K562 (cell line): ENCODE data around the gene HPSE2. TPM values are rescaled to one million over a fixed set of nuclear protein-coding genes. Genes with fewer than 3 reads are reported as not detected.

Source experiments
- BHLHE40 ChIP-seq: IDR thresholded peaks from 2 replicates; pipeline ENCODE4 v1.6.1; 2011; ENCODE audit warnings: low read length, improper control_type of control experiment
- CSDE1 ChIP-seq, 2 experiments: fragments of 450-650 bp; IDR thresholded peaks; 2 replicates each; pipeline ENCODE4 v1.6.1; 2016; ENCODE audit warnings: mild to moderate bottlenecking in 1 of 2
- EP400 ChIP-seq: fragments of 450-650 bp; IDR thresholded peaks from 2 replicates; pipeline ENCODE4 v1.6.1; 2017; ENCODE audit warnings: antibody characterized with exemption, mild to moderate bottlenecking, moderate library complexity
- EWSR1 ChIP-seq: fragments of 450-650 bp; IDR thresholded peaks from 2 replicates; pipeline ENCODE4 v1.6.1; 2018; ENCODE audit warnings: borderline replicate concordance, mild to moderate bottlenecking, low read depth, moderate library complexity; ENCODE audit not compliant: partially characterized antibody
- FOXM1 ChIP-seq, 2 experiments: fragments of 450-650 bp in 1 of 2; sonication (generic) in 1 of 2; formaldehyde crosslinking in 1 of 2; IDR thresholded peaks; 2 replicates each; pipeline versions ENCODE4 v1.6.1 to v1.9.0; 2017 to 2022; ENCODE audit warnings: low read depth in 2 of 2, mild to moderate bottlenecking in 2 of 2, missing genetic modification reagents in 1 of 2, moderate library complexity in 1 of 2
- GTF2A2 ChIP-seq: IDR thresholded peaks from 2 replicates; pipeline ENCODE4 v1.6.1; 2016; ENCODE audit warnings: mild to moderate bottlenecking, missing genetic modification characterization, missing compliant biosample characterization
- HCFC1 ChIP-seq: IDR thresholded peaks from 2 replicates; pipeline ENCODE4 v1.6.1; 2012; ENCODE audit warnings: low read depth, low read length, improper control_type of control experiment
- HDAC3 ChIP-seq: fragments of 450-650 bp; IDR thresholded peaks from 2 replicates; pipeline ENCODE4 v1.6.1; 2018; ENCODE audit warnings: borderline replicate concordance, mild to moderate bottlenecking, moderate library complexity; ENCODE audit not compliant: partially characterized antibody
- HNRNPL ChIP-seq: fragments of 200-400 bp; formaldehyde crosslinking; IDR thresholded peaks from 2 replicates; pipeline ENCODE4 v1.6.1; 2017; ENCODE audit warnings: low read depth, mild to moderate bottlenecking, low read length
- ILK ChIP-seq: fragments of 450-650 bp; IDR thresholded peaks from 2 replicates; pipeline ENCODE4 v1.6.1; 2016; ENCODE audit warnings: missing genetic modification characterization, low read depth, mild to moderate bottlenecking, missing compliant biosample characterization, moderate library complexity, borderline replicate concordance
- IRF9 ChIP-seq: fragments of 450-650 bp; IDR thresholded peaks from 2 replicates; pipeline ENCODE4 v1.6.1; 2016; ENCODE audit warnings: missing biosample characterization, missing genetic modification characterization
- KLF6 ChIP-seq: fragments of 250-450 bp; sonication (Bioruptor Pico); IDR thresholded peaks from 2 replicates; pipeline ENCODE4 v1.4.0; 2020; ENCODE audit warnings: mild to moderate bottlenecking, moderate library complexity, borderline replicate concordance
- MAX ChIP-seq: sonication (generic); formaldehyde crosslinking; IDR thresholded peaks from 2 replicates; pipeline ENCODE4 v1.9.0; 2022; ENCODE audit warnings: mild to moderate bottlenecking, missing genetic modification reagents
- MBD2 ChIP-seq: sonication (generic); IDR thresholded peaks from 2 replicates; pipeline ENCODE4 v1.6.1; 2016; ENCODE audit warnings: low read depth, borderline replicate concordance
- MED1 ChIP-seq: sonication (generic); formaldehyde crosslinking; IDR thresholded peaks from 2 replicates; pipeline ENCODE4 v1.8.1; 2023; ENCODE audit warnings: missing genetic modification reagents, borderline replicate concordance
- MEIS2 ChIP-seq: fragments of 450-650 bp; IDR thresholded peaks from 2 replicates; pipeline ENCODE4 v1.6.1; 2014; ENCODE audit warnings: mild to moderate bottlenecking; ENCODE audit not compliant: partially characterized antibody
- MYBL2 ChIP-seq, 2 experiments: fragments of 450-650 bp in 1 of 2; sonication (generic) in 1 of 2; formaldehyde crosslinking in 1 of 2; IDR thresholded peaks; 2 replicates each; pipeline versions ENCODE4 v1.6.1 to v1.8.1; 2017 to 2022; ENCODE audit warnings: borderline replicate concordance in 1 of 2, inconsistent platforms in 1 of 2, low read depth in 1 of 2, mild to moderate bottlenecking in 1 of 2, missing genetic modification reagents in 1 of 2, moderate library complexity in 1 of 2
- NBN ChIP-seq: fragments of 450-650 bp; IDR thresholded peaks from 2 replicates; pipeline ENCODE4 v1.6.1; 2016; ENCODE audit warnings: low read depth, mild to moderate bottlenecking
- NCOR1 ChIP-seq: fragments of 450-650 bp; IDR thresholded peaks from 2 replicates; pipeline ENCODE4 v1.6.1; 2016; ENCODE audit warnings: mild to moderate bottlenecking, moderate library complexity
- RBM25 ChIP-seq: fragments of 200-400 bp; formaldehyde crosslinking; IDR thresholded peaks from 2 replicates; pipeline ENCODE4 v1.6.1; 2018; ENCODE audit warnings: low read length, low read depth, moderate library complexity; ENCODE audit not compliant: severe bottlenecking
- SMC3 ChIP-seq: conservative IDR thresholded peaks from 2 replicates; pipeline ENCODE4 v1.6.1; 2011; ENCODE audit warnings: low read depth, low read length, improper control_type of control experiment; ENCODE audit not compliant: insufficient read depth
- ZNF165 ChIP-seq: fragments of 250-450 bp; sonication (Bioruptor Pico); IDR thresholded peaks from 2 replicates; pipeline ENCODE4 v1.4.0; 2020; ENCODE audit warnings: borderline replicate concordance
- ZNF212 ChIP-seq: fragments of 450-650 bp; formaldehyde crosslinking; IDR thresholded peaks from 2 replicates; pipeline ENCODE4 v1.4.0; 2020; ENCODE audit warnings: mild to moderate bottlenecking
- ZNF561 ChIP-seq: fragments of 450-650 bp; formaldehyde crosslinking; conservative IDR thresholded peaks from 2 replicates; pipeline ENCODE4 v1.4.0; 2020; ENCODE audit warnings: mild to moderate bottlenecking, moderate library complexity
- ZNF695 ChIP-seq: fragments of 450-650 bp; formaldehyde crosslinking; IDR thresholded peaks from 2 replicates; pipeline ENCODE4 v1.4.0; 2020; ENCODE audit warnings: mild to moderate bottlenecking, moderate library complexity
- ZNF77 ChIP-seq: fragments of 250-450 bp; sonication (Bioruptor Pico); IDR thresholded peaks from 2 replicates; pipeline ENCODE4 v1.5.0; 2020
- polyA plus RNA-seq, 8 experiments: library from polyadenylated mRNA; depleted of rRNA in 4 of 8; stranded (reverse) in 5 of 8; unstranded in 3 of 8; fragments of >200 nt; fragmentation: Nextera tagmentation in 2 of 8; fragmentation: Illumina TruSeq in 1 of 8; extraction: Ambion mirVana in 2 of 8; extraction: Trizol in 1 of 8; gene quantifications; 2 replicates each; pipeline versions ENCODE4 v1.2.1 to v1.2.3, GENCODE V29; 2011 to 2014; ENCODE audit warnings: inconsistent platforms in 1 of 8, missing spikeins in 1 of 8
- total RNA-seq, 7 experiments: library from RNA; depleted of rRNA in 6 of 7; stranded (reverse); fragments of >200 nt in 6 of 7; fragmentation: Illumina TruSeq in 2 of 7; extraction: Trizol in 2 of 7; gene quantifications; 2 replicates each; pipeline versions ENCODE4 v1.2.1 to v1.2.3, GENCODE V29; 2011 to 2021; ENCODE audit warnings: low replicate concordance in 1 of 7
- TF ChIP-seq, protein P1 (sequence below): sonication (generic); formaldehyde crosslinking; IDR thresholded peaks from 2 replicates; pipeline ENCODE4 v1.8.1; 2023; ENCODE audit warnings: mild to moderate bottlenecking, missing genetic modification reagents

The HPSE2 gene
- total and polyA plus RNA-seq, 9 of the 15 experiments (the other 6 are each of a cell fraction or from before 2014, with no cell fraction given), result 0.03 to 0.10 (median 0.04) TPM; not detected in 2

DNA sequence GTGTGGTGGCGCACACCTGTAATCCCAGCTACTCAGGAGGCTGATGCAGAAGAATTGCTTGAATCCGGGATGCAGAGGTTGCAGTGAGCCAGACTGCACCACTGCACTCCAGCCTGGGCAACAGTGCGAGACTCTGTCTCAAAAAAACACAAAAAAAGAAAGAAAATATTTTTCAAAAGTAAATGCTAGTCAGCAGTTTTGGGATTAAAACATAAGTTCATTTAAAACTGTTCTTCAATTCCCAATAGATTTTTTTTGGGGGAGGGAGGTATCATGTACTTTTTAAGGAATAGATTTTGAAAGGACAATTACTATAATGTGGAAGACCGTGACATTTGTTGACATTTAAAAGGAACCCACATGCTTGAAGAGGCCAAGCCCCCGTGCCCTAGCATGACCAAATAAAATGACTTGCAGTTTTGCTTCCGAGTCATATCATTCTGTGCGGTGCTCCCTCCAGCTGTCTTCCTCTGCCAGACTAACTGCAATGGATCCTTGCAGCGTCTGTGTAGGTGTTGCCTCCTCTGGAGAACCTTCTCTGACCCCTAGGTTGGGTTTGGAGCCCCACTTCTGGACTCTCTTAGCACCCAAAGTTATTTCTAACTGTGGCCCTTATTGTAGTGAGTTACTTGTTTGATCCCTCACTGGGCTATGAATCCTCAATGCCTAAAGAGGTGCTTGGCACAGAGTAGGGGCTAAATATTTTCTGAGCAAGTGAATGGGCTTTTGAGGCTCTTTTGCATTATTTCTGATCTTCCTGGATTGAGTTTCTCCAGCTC is 771.5 kb downstream of the HPSE2 start (continued):
- TF ChIP-seq FOXM1 (IDR thresholded peaks at IDR 0.05; ENCODE audit: low read depth), result peak; percentile 42; the same call in 1 of the 2 replicates
- no peak for TF ChIP-seq FOXM1 (CRISPR knock-in tag; IDR thresholded peaks at IDR 0.05; ENCODE audit: low read depth)
- no peak for TF ChIP-seq KLF6 (CRISPR knock-in tag)
- no peak for TF ChIP-seq MYBL2 (IDR thresholded peaks at IDR 0.05; ENCODE audit: low read depth)
- TF ChIP-seq MYBL2 (CRISPR knock-in tag; IDR thresholded peaks at IDR 0.05; ENCODE audit: borderline replicate concordance), result no peak
- no peak for TF ChIP-seq ZNF165 (CRISPR knock-in tag)
- no peak for TF ChIP-seq MAX (CRISPR knock-in tag)
- no peak for TF ChIP-seq NBN
- no peak for TF ChIP-seq GTF2A2 (tag)
- no peak for TF ChIP-seq HNRNPL
- TF ChIP-seq IRF9 (tag), result no peak
- TF ChIP-seq BHLHE40, result peak; percentile 59
- no peak for TF ChIP-seq EWSR1
- TF ChIP-seq RBM25, result no peak
- no peak for TF ChIP-seq SMC3
- TF ChIP-seq MBD2, result no peak
- TF ChIP-seq HDAC3, result no peak
- no peak for TF ChIP-seq MEIS2
- TF ChIP-seq EP400, result no peak
- TF ChIP-seq, protein P1, sequence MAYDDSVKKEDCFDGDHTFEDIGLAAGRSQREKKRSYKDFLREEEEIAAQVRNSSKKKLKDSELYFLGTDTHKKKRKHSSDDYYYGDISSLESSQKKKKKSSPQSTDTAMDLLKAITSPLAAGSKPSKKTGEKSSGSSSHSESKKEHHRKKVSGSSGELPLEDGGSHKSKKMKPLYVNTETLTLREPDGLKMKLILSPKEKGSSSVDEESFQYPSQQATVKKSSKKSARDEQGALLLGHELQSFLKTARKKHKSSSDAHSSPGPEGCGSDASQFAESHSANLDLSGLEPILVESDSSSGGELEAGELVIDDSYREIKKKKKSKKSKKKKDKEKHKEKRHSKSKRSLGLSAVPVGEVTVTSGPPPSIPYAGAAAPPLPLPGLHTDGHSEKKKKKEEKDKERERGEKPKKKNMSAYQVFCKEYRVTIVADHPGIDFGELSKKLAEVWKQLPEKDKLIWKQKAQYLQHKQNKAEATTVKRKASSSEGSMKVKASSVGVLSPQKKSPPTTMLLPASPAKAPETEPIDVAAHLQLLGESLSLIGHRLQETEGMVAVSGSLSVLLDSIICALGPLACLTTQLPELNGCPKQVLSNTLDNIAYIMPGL (CRISPR knock-in tag), result no peak
- peak; percentile 32; the same call in 1 of the 2 replicates for TF ChIP-seq NCOR1
- TF ChIP-seq ZNF695 (CRISPR knock-in tag), result no peak
- no peak for TF ChIP-seq HCFC1
- TF ChIP-seq CSDE1 (IDR thresholded peaks at IDR 0.05), result no peak
- TF ChIP-seq ZNF77 (CRISPR knock-in tag), result no peak
- TF ChIP-seq ZNF561 (CRISPR knock-in tag), result no peak
- TF ChIP-seq MED1, result no peak
- TF ChIP-seq ILK (tag), result no peak
- no peak for TF ChIP-seq ZNF212 (CRISPR knock-in tag)
